DMS53 treated with DMSO at 0.1 percent for 48 hours (cell line): ENCODE measurements around the gene ADARB2.

Experiments used
- DNase-seq: peaks from one replicate; lab custom pipeline; 2025; ENCODE audit not compliant: unreplicated experiment; lab: John Stamatoyannopoulos, UW

The ADARB2 gene

DNA sequence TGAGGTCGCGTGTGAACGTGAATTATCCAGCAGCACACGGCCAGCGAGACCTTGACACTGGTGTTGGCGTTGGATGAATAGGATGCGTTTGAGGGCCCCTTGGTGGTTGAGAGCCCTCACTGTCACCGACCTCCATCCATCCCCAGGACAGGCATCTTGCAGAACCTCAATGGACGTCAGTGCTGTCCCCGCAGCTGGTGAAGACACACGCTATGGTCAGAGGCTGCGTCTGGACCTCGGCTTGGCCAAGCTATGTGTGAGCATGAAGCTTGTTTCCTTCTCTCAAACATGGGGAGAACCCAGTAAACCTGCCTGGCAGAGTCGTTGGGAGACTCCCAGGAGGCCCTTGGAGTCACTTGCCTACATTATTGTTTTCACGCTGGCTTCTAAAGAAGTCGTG, 229.2 kb downstream of the ADARB2 start:
- DNase-seq: no peak

GRCh38 chr10:1507436-1507835, 229.9 kb downstream of the ADARB2 start:
- no peak for DNase-seq

- no peak for DNase-seq
Observed at GRCh38 chr10:1504940-1505339, 232.4 kb downstream of the ADARB2 start.

GRCh38 chr10:1504286-1504685, 233.0 kb downstream of the ADARB2 start:
- DNase-seq: no peak

GRCh38 chr10:1502451-1502850, 234.9 kb downstream of the ADARB2 start:
- DNase-seq: no peak

- no peak for DNase-seq
Observed at GRCh38 chr10:1499359-1499957, 237.9 kb downstream of the ADARB2 start.

- DNase-seq: no peak
Observed at GRCh38 chr10:1498746-1499358, 238.5 kb downstream of the ADARB2 start.

DNA sequence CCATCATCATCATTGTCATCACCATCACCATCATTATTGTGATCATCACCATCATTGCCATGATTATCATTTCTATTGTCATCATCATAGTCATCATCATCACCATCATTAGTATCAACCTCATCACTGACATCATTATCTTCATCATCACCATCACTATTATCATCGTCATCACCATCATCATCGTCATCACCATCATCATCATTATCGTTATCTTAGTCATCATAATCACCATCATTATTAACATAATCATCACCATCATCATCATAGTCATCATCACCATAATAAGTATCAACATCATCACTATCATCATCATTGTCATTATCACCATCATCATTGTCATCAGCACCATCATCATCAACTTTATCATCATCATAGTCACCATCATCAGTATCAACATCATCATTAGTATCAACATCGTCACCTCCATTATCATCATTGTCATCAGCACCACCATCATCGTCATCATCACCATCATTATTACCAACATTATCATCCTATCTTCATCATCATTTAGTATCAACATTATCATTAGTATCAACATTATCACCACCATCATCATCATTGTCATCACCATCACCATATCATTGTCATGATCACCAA, 241.3 kb downstream of the ADARB2 start:
- no peak for DNase-seq

DNA sequence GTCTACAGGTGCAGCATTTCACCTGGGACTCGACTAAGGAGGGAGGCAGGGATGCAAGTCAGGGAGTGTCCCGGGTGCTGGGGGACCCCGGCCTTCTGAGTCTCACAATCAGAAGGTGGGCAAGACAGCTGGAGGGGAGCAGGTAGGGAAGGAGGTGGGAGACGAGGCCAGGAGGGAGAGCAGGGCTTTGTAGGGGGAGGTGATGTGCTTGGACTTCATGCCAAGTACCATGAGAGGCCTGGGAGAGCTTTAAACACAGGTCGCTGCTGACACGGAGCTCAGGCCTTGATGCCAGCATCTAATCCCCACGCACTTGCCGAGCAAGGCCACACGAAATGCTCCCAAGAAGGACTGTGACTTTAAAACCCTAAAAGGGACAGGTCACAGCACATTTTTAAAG, 244.7 kb downstream of the ADARB2 start:
- DNase-seq: no peak

GRCh38 chr10:1491901-1492300, 245.4 kb downstream of the ADARB2 start:
- no peak for DNase-seq

- no peak for DNase-seq
Observed at GRCh38 chr10:1489801-1490200, 247.5 kb downstream of the ADARB2 start.

GRCh38 chr10:1488970-1489548, 248.3 kb downstream of the ADARB2 start:
- peak; percentile 54 for DNase-seq

GRCh38 chr10:1486841-1487687, 250.3 kb downstream of the ADARB2 start:
- DNase-seq: no peak

DNA sequence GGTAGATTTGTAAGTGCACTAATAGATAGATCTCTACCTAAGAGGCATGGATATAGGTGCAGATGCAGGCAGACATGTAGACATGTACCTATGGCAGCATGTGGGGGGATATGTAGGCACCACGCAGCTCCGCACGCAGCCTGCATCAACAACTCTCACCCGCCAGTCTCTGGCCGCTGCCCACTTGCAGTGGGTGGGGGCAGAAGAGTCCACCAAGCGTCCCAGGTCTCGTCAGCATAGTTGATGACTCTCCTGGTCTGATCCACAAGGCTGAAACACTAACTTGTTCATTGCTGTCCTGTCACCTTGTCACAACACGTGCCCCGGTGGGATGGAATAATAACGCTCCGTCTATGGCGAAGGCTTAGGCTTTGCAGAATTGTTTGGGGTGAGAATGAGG, 252.0 kb downstream of the ADARB2 start:
- no peak for DNase-seq

- no peak for DNase-seq
Observed at GRCh38 chr10:1483826-1484225, 253.5 kb downstream of the ADARB2 start.

GRCh38 chr10:1483246-1483645, 254.1 kb downstream of the ADARB2 start:
- no peak for DNase-seq

DNA sequence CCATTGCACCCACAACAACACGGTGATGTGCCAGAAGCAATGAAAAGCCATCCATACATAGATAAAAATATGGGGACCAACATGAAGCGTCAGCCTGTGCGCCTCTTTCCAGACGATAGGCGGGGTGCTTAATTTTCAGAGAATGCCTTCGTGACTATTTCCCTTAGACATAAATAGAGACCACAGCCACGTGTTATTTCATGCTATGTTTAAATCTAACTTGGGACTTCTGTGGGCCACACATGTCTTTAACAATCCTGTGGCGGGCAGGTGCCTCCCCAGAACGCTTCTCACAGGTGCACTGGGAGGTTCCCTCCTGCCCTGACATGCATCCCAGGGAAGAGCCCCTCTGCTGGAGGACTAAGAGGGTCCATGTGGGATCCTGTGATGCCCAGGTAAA, 259.7 kb downstream of the ADARB2 start:
- no peak for DNase-seq

DNA sequence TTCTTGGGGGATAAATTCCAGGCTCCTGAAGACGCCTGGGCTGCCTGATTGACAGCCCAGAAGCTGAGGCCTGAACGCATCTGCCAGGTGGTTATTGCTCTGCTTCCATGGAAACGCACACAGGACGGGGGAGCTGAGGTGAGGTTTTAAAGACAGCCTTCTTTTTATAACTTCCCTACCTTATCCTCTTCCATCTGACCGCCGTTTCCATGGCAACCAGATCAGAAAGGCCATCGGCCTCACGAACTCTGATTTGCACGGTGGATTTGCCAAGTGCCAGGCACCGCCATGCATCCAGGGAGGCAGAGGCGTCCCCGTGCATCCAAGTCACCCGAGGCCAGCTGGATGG, 260.9 kb downstream of the ADARB2 start:
- no peak for DNase-seq

DNA sequence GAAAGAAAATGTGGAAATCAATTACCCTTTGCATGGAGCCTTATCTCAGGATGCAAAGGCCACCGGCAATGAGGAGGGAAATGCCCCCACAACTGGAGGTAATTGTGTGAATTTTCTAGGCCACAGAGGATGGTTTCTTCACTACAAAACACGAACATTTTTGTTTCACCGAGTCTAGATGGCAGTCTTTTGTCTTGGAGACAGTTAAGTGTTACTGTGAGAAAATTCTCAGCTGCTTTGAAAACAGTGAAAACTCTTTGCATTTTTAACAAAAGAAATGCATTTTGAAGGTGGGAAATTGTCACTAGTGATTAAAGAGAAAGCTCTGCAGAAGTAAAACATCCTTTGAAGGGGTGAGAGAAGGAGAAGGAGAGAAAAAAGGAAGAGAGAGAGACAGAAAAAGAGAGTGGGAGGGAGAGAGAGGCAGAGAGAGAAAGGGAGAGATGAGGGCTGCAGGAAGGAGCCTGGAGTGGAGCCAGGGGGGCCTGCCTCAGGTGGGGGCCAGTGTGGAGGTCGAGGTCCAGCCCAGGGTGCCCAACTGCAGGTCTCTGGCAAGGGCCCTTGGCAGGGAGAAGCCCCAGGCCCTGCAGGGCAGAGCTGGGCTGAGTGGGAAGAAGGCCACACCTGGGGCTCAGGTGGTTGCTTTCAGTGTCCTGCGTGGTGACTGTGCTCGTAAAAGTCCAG, 261.4 kb downstream of the ADARB2 start:
- no peak for DNase-seq

DNA sequence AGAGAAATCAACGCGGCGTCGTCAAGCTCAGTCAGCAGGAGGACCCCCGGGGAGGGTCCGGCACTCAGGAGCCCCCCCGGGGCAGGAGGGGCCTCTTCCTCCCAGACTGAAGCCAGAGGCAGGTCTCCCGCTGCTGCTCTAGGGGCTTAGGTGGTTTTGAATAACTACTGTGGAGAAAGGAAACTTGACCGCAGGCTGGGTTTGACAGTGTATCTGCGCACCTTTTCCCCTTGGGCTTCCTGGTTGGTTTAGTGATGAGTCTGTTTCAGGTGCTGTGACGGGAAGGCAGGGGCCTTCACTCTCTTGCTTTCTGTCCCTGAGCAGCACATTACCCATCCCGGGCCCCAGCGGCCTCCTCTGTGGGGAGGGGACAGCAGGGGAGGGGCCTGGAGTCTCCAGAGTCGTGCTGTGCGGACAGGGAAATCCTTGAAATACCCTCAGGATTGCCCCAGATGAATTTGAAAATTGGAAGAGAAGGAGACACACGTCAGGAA, 262.2 kb downstream of the ADARB2 start:
- DNase-seq: no peak
